H9 (cell line): ENCODE measurements around the gene C9orf72. TPM values are rescaled to one million over a fixed set of nuclear protein-coding genes. Genes with fewer than 3 reads are reported as not detected.

ENCODE experiments used
- DNase-seq: peaks from one replicate; pipeline ENCODE4 v3.0.0-alpha.2; 2017
- H2AFZ ChIP-seq: one replicate; pipeline ENCODE4 v1.6.1; 2013; ENCODE audit warnings: mild to moderate bottlenecking, low read length, control low read depth, moderate library complexity
- H2AK5ac ChIP-seq: 2 replicates; pipeline ENCODE4 v1.6.1; 2013; ENCODE audit warnings: low read length, control low read depth, mixed read lengths; ENCODE audit not compliant: insufficient read length
- H2BK120ac ChIP-seq: one replicate; pipeline ENCODE4 v1.6.1; 2013; ENCODE audit warnings: low read depth, mild to moderate bottlenecking, low read length, control low read depth, inconsistent platforms; ENCODE audit not compliant: poor library complexity, severe bottlenecking
- H2BK12ac ChIP-seq: 2 replicates; pipeline ENCODE4 v1.6.1; 2013; ENCODE audit warnings: low read length, control low read depth, mixed read lengths, low read depth; ENCODE audit not compliant: insufficient read length
- H2BK15ac ChIP-seq: 2 replicates; pipeline ENCODE4 v1.6.1; 2013; ENCODE audit warnings: low read depth, low read length, control low read depth
- H2BK20ac ChIP-seq: one replicate; pipeline ENCODE4 v1.6.1; 2013; ENCODE audit warnings: low read depth, mild to moderate bottlenecking, low read length, control low read depth, inconsistent platforms; ENCODE audit not compliant: poor library complexity, severe bottlenecking
- H2BK5ac ChIP-seq: 2 replicates; pipeline ENCODE4 v1.6.1; 2013; ENCODE audit warnings: low read length, control low read depth, mixed read lengths; ENCODE audit not compliant: insufficient read length
- H3K14ac ChIP-seq: 2 replicates; pipeline ENCODE4 v1.6.1; 2013; ENCODE audit warnings: low read length, control low read depth; ENCODE audit not compliant: insufficient read depth
- H3K18ac ChIP-seq: 2 replicates; pipeline ENCODE4 v1.6.1; 2013; ENCODE audit warnings: low read depth, mild to moderate bottlenecking, mixed read lengths, low read length, control low read depth; ENCODE audit not compliant: insufficient read length
- H3K23ac ChIP-seq: 2 replicates; pipeline ENCODE4 v1.6.1; 2013; ENCODE audit warnings: low read length, control low read depth, mixed read lengths, low read depth; ENCODE audit not compliant: insufficient read length
- H3K23me2 ChIP-seq: 2 replicates; pipeline ENCODE4 v1.6.1; 2013; ENCODE audit warnings: low read depth, mild to moderate bottlenecking, mixed read lengths, low read length, control low read depth; ENCODE audit not compliant: insufficient read length, poor library complexity, severe bottlenecking
- H3K27ac ChIP-seq: 2 replicates; pipeline ENCODE4 v1.5.1; 2013; ENCODE audit warnings: low read length, control low read depth, mixed read lengths, low read depth; ENCODE audit not compliant: insufficient read length
- H3K27me3 ChIP-seq: 2 replicates; pipeline ENCODE4 v1.6.1; 2013; ENCODE audit warnings: low read length, control low read depth, inconsistent platforms; ENCODE audit not compliant: insufficient read depth
- H3K4ac ChIP-seq: 2 replicates; pipeline ENCODE4 v1.6.1; 2013; ENCODE audit warnings: low read depth, mild to moderate bottlenecking, control low read depth, inconsistent platforms, low read length, moderate library complexity
- H3K4me1 ChIP-seq: 2 replicates; pipeline ENCODE4 v1.6.1; 2013; ENCODE audit warnings: low read length, control low read depth, inconsistent platforms; ENCODE audit not compliant: insufficient read depth
- H3K4me2 ChIP-seq: 2 replicates; pipeline ENCODE4 v1.6.1; 2013; ENCODE audit warnings: low read length, control low read depth, mixed read lengths; ENCODE audit not compliant: insufficient read length, insufficient read depth
- H3K56ac ChIP-seq: 2 replicates; pipeline ENCODE4 v1.6.1; 2013; ENCODE audit warnings: low read depth, mild to moderate bottlenecking, mixed read lengths, low read length, control low read depth; ENCODE audit not compliant: insufficient read length
- H3K79me1 ChIP-seq: 2 replicates; pipeline ENCODE4 v1.6.1; 2013; ENCODE audit warnings: low read depth, mild to moderate bottlenecking, moderate library complexity, low read length, control low read depth, inconsistent platforms; ENCODE audit not compliant: insufficient read depth, poor library complexity, severe bottlenecking
- H3K79me2 ChIP-seq: 2 replicates; pipeline ENCODE4 v1.6.1; 2013; ENCODE audit warnings: low read length, control low read depth, inconsistent platforms; ENCODE audit not compliant: insufficient read depth
- H3K9ac ChIP-seq: 2 replicates; pipeline ENCODE4 v1.6.1; 2013; ENCODE audit warnings: low read length, control low read depth, mixed read lengths; ENCODE audit not compliant: insufficient read length; ENCODE audit errors: extremely low read depth
- H3K9me3 ChIP-seq: one replicate; pipeline ENCODE4 v1.6.1; 2013; ENCODE audit warnings: low read depth, low read length, inconsistent platforms; ENCODE audit not compliant: control insufficient read depth
- H3T11ph ChIP-seq: one replicate; pipeline ENCODE4 v1.6.1; 2013; ENCODE audit warnings: mild to moderate bottlenecking, low read length, control low read depth, inconsistent platforms
- H4K20me1 ChIP-seq: one replicate; pipeline ENCODE4 v1.6.1; 2013; ENCODE audit not compliant: control insufficient read depth, insufficient read length, insufficient read depth
- H4K5ac ChIP-seq: 2 replicates; pipeline ENCODE4 v1.6.1; 2013; ENCODE audit warnings: low read depth, mild to moderate bottlenecking, mixed read lengths, low read length, control low read depth; ENCODE audit not compliant: insufficient read length
- H4K8ac ChIP-seq: replicated peaks from 2 replicates; pipeline ENCODE4 v1.6.1; 2013; ENCODE audit warnings: low read length, control low read depth, mixed read lengths, low read depth; ENCODE audit not compliant: insufficient read length
- H4K91ac ChIP-seq: 2 replicates; pipeline ENCODE4 v1.6.1; 2013; ENCODE audit warnings: low read depth, mild to moderate bottlenecking, moderate library complexity, mixed read lengths, low read length, control low read depth; ENCODE audit not compliant: insufficient read length
- H3K27ac Mint-ChIP-seq, 3 experiments: 2 replicates in 2 of 3; 3 replicates in 1 of 3; pipeline ENCODE4 v1.8.0; 2020 to 2021; ENCODE audit warnings: mixed read lengths in 3 of 3, mild to moderate bottlenecking in 1 of 3, moderate library complexity in 1 of 3
- H3K27me3 Mint-ChIP-seq: 2 replicates; pipeline ENCODE4 v1.8.0; 2021; ENCODE audit warnings: low read depth, mild to moderate bottlenecking, moderate library complexity, mixed read lengths
- H3K36me3 Mint-ChIP-seq, 3 experiments: 2 replicates in 2 of 3; 3 replicates in 1 of 3; pipeline ENCODE4 v1.8.0; 2020 to 2021; ENCODE audit warnings: low read depth in 3 of 3, mixed read lengths in 3 of 3; ENCODE audit not compliant: insufficient read depth in 1 of 3
- H3K4me1 Mint-ChIP-seq, 2 experiments: 2 replicates each; pipeline ENCODE4 v1.8.0; 2020; ENCODE audit warnings: mixed read lengths in 2 of 2
- H3K4me3 Mint-ChIP-seq, 2 experiments: 2 replicates in 1 of 2; 3 replicates in 1 of 2; pipeline ENCODE4 v1.8.0; 2020 to 2021; ENCODE audit warnings: mild to moderate bottlenecking in 2 of 2, mixed read lengths in 2 of 2, moderate library complexity in 1 of 2
- H3K9me3 Mint-ChIP-seq, 2 experiments: 2 replicates in 1 of 2; 3 replicates in 1 of 2; pipeline ENCODE4 v1.8.0; 2020; ENCODE audit warnings: mild to moderate bottlenecking in 2 of 2, mixed read lengths in 2 of 2, moderate library complexity in 1 of 2
- CTCF ChIP-seq: fragments of 200-600 bp; sonication (generic); conservative IDR thresholded peaks from 3 replicates; pipeline ENCODE4 v1.8.0; 2021; ENCODE audit warnings: antibody characterized with exemption, mild to moderate bottlenecking
- WGBS: extraction: QIAGEN DNeasy Blood & Tissue Kit; methylation state at CpG from one replicate; pipeline ENCODE4 v1.1.7; 2013; ENCODE audit warnings: missing lambda C conversion rate, low lambda C conversion rate, mixed read lengths; ENCODE audit not compliant: insufficient read length; ENCODE audit errors: extremely low coverage; 5-methylcytosine and 5-hydroxymethylcytosine counted together
- total RNA-seq: library from RNA; stranded (reverse); gene quantifications from 2 replicates; pipeline ENCODE4 v1.2.1, GENCODE V29; 2021

The C9orf72 gene
- total RNA-seq, 1 experiment from 2014 or later, result 17.0 TPM

DNA sequence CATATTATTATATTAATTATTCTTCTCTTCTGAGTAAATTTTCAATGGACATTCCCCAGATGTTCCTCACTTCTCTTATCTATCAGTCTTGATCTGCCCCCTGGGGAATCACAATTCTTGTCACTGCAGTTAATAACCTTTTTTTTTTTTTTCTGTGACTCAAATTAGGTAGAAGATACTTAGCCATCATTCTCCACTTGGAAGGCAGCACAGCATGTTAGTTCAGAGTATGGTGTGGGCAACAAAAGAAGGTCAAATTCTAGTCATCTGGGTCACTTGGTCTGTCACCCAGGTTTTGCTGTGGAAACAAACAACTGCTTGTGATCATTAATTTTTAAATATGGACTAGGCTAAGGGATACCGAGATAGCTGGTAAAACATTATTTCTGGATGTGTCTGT, 35.5 kb downstream of the C9orf72 start:
- DNase-seq, result no peak
- no peak overlapping the region for H3K27ac Mint-ChIP-seq
- Histone ChIP-seq H4K8ac (no peak overlapping the region), H2BK120ac (no peak overlapping the region), H2AFZ (no peak overlapping the region), H3K79me2 (no peaks in the 10 kb centered on the region; the same call in 1 of the 2 replicates), H3K4me2 (no peak overlapping the region), H2BK15ac (no peak overlapping the region), H4K20me1 (no peaks in the 10 kb centered on the region), H4K5ac (no peak overlapping the region), H2BK12ac (no peak overlapping the region), H3K23me2 (no peaks in the 10 kb centered on the region), H3K18ac (no peak overlapping the region), H2BK5ac (no peak overlapping the region), H3K56ac (no peak overlapping the region), H4K91ac (no peak overlapping the region), H3K4ac (no peak overlapping the region), H3K23ac (no peak overlapping the region), H3K14ac (no peak overlapping the region), H3K27ac (no peak overlapping the region), H3K9ac (no peak overlapping the region), H2AK5ac (no peak overlapping the region), H3K4me1 (no peaks in the 10 kb centered on the region; the same call in 1 of the 2 replicates), H3K79me1 (no peaks in the 10 kb centered on the region), H2BK20ac (no peak overlapping the region), H3T11ph (no peak overlapping the region), H3K9me3 (no peaks in the 10 kb centered on the region), H3K27me3 (no peaks in the 10 kb centered on the region)
- H3K27me3 Mint-ChIP-seq, result no peaks in the 10 kb centered on the region
- H3K36me3 Mint-ChIP-seq, result peaks cover 3 to 16% (median 3%) of the 10 kb centered on the region in 3 experiments; a peak in 4 of 7 replicates
- peaks cover 11 to 12% of the 10 kb centered on the region in 2 experiments for H3K4me1 Mint-ChIP-seq
- TF ChIP-seq CTCF, result no peak
- H3K4me3 Mint-ChIP-seq, result no peak overlapping the region
- WGBS, result no CpG with 5 or more reads among the region's 1 CpG
- no peaks in the 10 kb centered on the region for H3K9me3 Mint-ChIP-seq
